ENCODE measurements around the gene NACC1. TPM values are rescaled to one million over a fixed set of nuclear protein-coding genes. Genes with fewer than 3 reads are reported as not detected.

Gene NACC1
- total and polyA plus RNA-seq, 12 donors, result 12.4 to 67.0 (median 40.1) TPM

DNA sequence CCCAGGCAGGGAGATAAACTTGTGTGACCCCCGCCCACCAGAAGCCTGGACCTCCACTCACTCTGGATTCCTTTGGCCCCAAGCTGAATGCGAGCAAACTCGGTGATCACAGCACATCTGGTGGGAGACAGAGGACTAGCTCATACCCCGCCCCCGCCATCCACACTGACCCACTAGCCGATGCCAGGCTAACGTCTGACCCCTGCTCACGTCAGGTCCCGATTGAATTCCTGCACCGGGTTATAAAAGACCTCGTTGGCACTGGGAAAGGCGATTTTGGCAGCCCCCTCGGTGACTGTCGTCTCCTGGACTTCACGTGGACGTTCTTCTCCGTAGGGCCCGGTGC, 2.2 kb upstream of the NACC1 start:
- Histone ChIP-seq H3K9me3 (replicated peaks in 1 of 3) (no peaks in the 10 kb centered on the region), H3K4me1 (replicated peaks in 1 of 2) (peaks cover 32 to 42% of the 10 kb centered on the region in 2 donors), H3K4me3 (peak overlapping the region; percentile 71 to 97 (median 89)), H3K36me3 (replicated peaks in 1 of 2) (peaks cover 0 to 20% of the 10 kb centered on the region in 2 donors), H3K27ac (peak overlapping the region in 4 of 5 donors; percentile 42 to 85 (median 65)), H3K27me3 (no peaks in the 10 kb centered on the region)
- intact Hi-C loops (cut with DNase I), result no loop called here
- TF ChIP-seq POLR2A (IDR thresholded peaks at IDR 0.05), result no peak
- TF ChIP-seq, protein P1, sequence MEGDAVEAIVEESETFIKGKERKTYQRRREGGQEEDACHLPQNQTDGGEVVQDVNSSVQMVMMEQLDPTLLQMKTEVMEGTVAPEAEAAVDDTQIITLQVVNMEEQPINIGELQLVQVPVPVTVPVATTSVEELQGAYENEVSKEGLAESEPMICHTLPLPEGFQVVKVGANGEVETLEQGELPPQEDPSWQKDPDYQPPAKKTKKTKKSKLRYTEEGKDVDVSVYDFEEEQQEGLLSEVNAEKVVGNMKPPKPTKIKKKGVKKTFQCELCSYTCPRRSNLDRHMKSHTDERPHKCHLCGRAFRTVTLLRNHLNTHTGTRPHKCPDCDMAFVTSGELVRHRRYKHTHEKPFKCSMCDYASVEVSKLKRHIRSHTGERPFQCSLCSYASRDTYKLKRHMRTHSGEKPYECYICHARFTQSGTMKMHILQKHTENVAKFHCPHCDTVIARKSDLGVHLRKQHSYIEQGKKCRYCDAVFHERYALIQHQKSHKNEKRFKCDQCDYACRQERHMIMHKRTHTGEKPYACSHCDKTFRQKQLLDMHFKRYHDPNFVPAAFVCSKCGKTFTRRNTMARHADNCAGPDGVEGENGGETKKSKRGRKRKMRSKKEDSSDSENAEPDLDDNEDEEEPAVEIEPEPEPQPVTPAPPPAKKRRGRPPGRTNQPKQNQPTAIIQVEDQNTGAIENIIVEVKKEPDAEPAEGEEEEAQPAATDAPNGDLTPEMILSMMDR (IDR thresholded peaks at IDR 0.05), result no peak
- 1 to 13% (median 4%) methylated on average over 3 to 18 of the region's 18 CpGs for WGBS, 4 donors
- no peak for DNase-seq

DNA sequence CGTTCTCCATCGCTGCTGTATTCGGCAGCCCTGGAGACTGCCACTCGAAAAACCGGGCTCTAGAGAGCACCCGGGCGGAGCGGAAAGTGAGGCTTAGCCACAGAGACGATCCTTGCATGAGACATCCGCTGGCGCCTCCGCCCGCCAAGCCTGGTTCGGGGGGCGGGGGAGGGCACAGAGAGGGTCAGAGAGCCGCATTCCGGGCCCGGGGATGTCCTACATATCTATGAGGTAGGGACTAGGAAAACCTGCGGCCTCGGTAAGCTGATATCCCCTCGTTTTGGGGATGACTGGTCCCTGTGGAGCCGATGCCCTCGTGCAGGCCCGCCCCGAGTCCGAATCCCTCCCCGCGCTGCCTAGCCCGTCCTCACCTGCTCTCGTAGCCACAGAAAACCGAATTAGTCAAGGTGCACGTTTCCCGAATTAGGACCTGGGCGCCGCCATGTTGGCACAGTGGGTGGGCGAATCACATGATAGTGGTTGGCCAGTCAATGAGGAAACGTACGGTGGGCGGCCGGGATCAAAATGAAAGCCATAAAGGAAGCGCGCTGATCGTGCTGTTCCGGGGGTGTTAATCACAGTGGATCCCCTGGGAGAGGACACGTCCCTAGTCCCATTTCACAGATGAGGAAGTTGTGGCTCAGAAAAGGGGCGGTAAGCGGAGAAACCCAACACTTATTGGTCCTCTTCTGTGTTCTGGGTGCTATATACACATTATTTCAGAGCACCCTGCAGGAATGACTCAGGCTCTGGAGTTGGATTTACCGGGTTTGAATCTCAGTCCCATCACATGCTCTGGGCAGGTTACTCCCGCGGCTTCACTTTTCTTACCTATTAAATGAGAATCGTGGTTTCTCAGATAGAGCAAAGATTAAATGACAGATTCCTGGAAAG, 1.5 kb upstream of the NACC1 start, which contains the start of gene TRMT1:
Gene TRMT1 (minus strand): TSS at position 459 of the 894 bp plus-strand sequence. CDS start 341 bp downstream, at position 118.
- Histone ChIP-seq H3K4me1 (replicated peaks in 1 of 2) (peaks cover 32 to 46% of the 10 kb centered on the region in 2 donors), H3K9me3 (replicated peaks in 1 of 3) (no peaks in the 10 kb centered on the region), H3K27me3 (no peaks in the 10 kb centered on the region), H3K36me3 (replicated peaks in 1 of 2) (peaks cover 0 to 20% of the 10 kb centered on the region in 2 donors), H3K4me3 (peak within 1 kb of the TSS; percentile 71 to 97 (median 89)), H3K27ac (peak within 1 kb of the TSS in 4 of 5 donors; percentile 42 to 85 (median 65))
- TF ChIP-seq POLR2A (IDR thresholded peaks at IDR 0.05), result peak in 1 of 2 donors; percentile 29
- TF ChIP-seq, protein P1 (IDR thresholded peaks at IDR 0.05), result no peak
- intact Hi-C loops (cut with DNase I), result no loop called here
- DNase-seq, result peak; percentile 91 to 97 (median 95)
- WGBS, 4 donors, result 0 to 1% (median 0%) methylated on average over 25 to 51 of the region's 51 CpGs

- Histone ChIP-seq H3K27ac (peak overlapping the region in 4 of 5 donors; percentile 5 to 85 (median 65)), H3K4me1 (replicated peaks in 1 of 2) (peaks cover 32 to 46% of the 10 kb centered on the region in 2 donors)
Measured at GRCh38 chr19:13117176-13117771, 790 bp upstream of the NACC1 start.

More at GRCh38 chr19:13117176-13117771, 790 bp upstream of the NACC1 start:
- intact Hi-C loops (cut with DNase I), result no loop called here
- no peak for DNase-seq
- H3K9me3 ChIP-seq (replicated peaks in 1 of 3), result no peaks in the 10 kb centered on the region
- peaks cover 0 to 18% of the 10 kb centered on the region in 2 donors for H3K36me3 ChIP-seq (replicated peaks in 1 of 2)
- peak overlapping the region in 2 of 4 donors; percentile 96 to 97 for H3K4me3 ChIP-seq
- no peaks in the 10 kb centered on the region for H3K27me3 ChIP-seq
- no peak for TF ChIP-seq POLR2A (IDR thresholded peaks at IDR 0.05)
- TF ChIP-seq, protein P1 (IDR thresholded peaks at IDR 0.05), result no peak
- WGBS, 4 donors, result 11 to 21% (median 17%) methylated on average over 20 of the region's 20 CpGs

Data from adrenal gland (tissue), 12 donors.